Measurements from ENCODE around the gene STK33. TPM values are rescaled to one million over a fixed set of nuclear protein-coding genes. Genes with fewer than 3 reads are reported as not detected.

Gene STK33
- total RNA-seq, 1 experiment from 2014 or later: 5.7 TPM

GRCh38 chr11:8603696-8604077 is 9.7 kb upstream of the STK33 start:
- no peak for DNase-seq (ENCODE audit: low read depth)

GRCh38 chr11:8601376-8602133 is 7.5 kb upstream of the STK33 start:
- no peak for DNase-seq (ENCODE audit: low read depth)

DNA sequence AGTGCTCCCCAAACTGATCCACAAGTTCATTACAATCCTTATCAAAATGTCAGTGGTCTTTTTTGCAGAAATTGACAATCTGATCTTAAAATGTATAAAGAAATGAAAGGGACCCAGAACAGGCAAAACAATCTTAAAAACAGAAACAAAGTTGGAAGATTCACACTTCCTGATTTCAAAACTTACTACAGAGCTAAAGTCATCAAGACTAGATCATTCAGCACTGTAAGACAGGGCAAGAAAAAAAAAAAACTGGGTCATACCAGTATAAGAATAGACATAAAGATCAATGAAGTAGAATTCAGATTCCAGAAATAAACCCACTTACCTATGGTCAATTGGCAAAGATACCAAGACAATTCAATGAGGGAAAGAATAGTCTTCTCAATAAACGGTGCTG is 4.5 kb upstream of the STK33 start:
- DNase-seq (ENCODE audit: low read depth): no peak

- peak; percentile 60 for DNase-seq (ENCODE audit: low read depth)
Measured at GRCh38 chr11:8597182-8597581, 3.2 kb upstream of the STK33 start.

GRCh38 chr11:8596504-8597046 is 2.5 kb upstream of the STK33 start:
- DNase-seq (ENCODE audit: low read depth): no peak

GRCh38 chr11:8593455-8593854 is 573 bp downstream of the STK33 start:
- no peak for DNase-seq (ENCODE audit: low read depth)

- DNase-seq (ENCODE audit: low read depth): no peak
Measured at GRCh38 chr11:8587915-8588314, 6.1 kb downstream of the STK33 start.

GRCh38 chr11:8586805-8587204 is 7.2 kb downstream of the STK33 start:
- peak; percentile 48 for DNase-seq (ENCODE audit: low read depth)

GRCh38 chr11:8586184-8586583 is 7.8 kb downstream of the STK33 start:
- no peak for DNase-seq (ENCODE audit: low read depth)

GRCh38 chr11:8584511-8584910 is 9.5 kb downstream of the STK33 start:
- DNase-seq (ENCODE audit: low read depth): no peak

GRCh38 chr11:8584082-8584481 is 9.9 kb downstream of the STK33 start:
- peak; percentile 42 for DNase-seq (ENCODE audit: low read depth)

DNA sequence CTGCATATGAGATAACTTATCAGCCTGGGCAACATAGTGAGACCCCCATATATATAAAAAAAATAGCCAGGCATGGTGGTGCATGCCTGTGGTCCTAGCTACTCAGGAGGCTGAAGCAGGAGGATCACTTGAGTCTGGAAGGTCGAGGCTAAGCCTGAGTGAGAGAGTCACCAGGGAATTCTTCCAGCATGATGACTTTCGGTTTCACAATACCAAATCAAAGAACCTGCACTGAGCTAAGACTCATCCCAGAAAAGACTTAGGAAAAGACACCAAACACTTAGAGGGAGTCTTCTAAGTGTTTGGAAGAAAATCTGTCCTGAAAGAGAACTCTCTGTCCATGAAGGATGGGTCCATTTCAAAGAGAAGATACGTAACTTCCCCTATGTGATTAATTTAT is 12.7 kb downstream of the STK33 start:
- no peak for DNase-seq (ENCODE audit: low read depth)

GRCh38 chr11:8577791-8578581 is 16.0 kb downstream of the STK33 start:
- peak; percentile 20 for DNase-seq (ENCODE audit: low read depth)

DNA sequence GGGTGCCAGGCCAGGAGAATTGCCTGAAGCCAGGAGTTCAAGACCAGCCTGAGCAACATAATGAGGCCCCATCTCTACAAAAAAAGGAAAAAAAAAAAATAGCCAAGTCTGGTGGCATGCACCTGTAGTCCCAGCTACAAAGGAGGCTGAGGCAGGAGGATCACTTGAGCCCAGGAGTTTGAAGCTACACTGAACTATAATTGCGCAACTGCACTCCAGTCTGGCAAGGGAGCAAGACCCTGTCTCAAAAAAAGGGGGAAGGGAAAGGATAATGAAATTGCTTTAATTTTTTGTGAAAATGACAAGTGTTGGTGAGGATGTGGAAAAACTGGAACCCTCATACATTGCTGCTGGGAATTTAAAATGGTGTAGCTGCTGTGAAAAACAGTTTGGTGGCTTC is 19.2 kb downstream of the STK33 start:
- no peak for DNase-seq (ENCODE audit: low read depth)

- DNase-seq (ENCODE audit: low read depth): no peak
Measured at GRCh38 chr11:8573777-8574176, 20.3 kb downstream of the STK33 start.

- peak; percentile 65 for DNase-seq (ENCODE audit: low read depth)
Measured at GRCh38 chr11:8567602-8568198, 26.3 kb downstream of the STK33 start.

DNA sequence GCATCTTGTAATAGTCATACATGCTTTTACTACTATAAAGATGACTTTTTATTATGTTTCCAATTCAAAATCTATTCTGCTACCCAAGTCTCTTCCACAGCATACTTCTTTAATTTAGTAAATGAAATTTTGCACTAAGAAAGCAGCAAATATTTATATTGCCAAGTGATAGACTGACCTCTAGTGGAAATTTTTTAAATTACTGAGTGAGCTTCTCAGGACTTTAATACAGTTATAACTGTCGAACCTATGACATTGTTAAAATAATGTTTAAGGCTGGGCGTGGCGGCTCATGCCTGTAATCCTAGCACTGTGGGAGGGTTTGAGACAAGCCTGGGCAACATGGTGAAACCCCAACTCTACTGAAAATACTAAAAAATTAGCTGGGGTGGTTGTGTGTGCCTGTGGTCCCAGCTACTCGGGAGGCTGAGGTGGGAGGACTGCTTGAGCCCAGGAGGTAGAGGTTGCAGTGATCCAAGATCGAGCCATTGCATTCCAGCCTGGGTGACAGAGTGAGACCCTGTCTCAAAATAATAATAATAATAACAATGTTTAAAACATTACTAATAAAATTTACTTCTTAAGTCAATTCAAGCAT is 27.3 kb downstream of the STK33 start:
- peak; percentile 60 for DNase-seq (ENCODE audit: low read depth)

DNA sequence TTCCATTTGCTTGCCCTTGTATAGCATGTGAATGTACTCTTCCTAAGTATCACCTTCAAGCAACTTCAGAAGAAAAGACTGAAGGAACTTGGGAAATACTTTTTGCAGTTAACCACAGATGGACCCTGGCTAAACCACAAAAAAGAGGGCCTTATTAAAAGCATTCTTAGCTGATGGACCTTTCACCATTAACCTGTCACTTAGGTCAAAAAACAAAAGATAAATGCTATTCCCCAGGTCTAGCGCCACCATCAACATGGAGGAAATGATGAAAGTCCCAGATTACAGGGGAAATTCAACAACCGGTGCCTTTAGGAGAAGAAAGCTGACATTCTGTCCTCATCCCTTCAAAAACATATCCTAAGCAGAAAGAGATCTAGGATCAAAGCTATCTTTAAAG is 29.5 kb downstream of the STK33 start:
- DNase-seq (ENCODE audit: low read depth): no peak

DNA sequence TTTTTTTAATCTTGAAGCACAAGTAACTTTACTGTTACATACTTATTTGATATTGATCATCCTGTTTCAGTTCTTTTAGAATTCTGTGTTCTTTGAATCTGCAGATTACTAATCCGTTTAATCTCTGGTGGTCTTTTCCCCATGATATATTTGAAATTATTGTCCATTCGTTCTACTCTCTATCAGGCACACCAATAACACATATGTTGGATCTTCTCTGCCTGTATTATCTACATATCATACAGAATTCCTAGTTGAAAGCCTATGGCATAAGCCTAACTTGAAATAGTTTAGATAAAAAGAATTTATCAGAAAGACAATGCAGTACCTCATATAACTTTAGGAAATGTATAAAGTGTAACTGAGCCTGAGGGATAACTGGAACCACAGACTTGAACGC is 32.6 kb downstream of the STK33 start:
- no peak for DNase-seq (ENCODE audit: low read depth)

- DNase-seq (ENCODE audit: low read depth): no peak
Measured at GRCh38 chr11:8558436-8558835, 35.6 kb downstream of the STK33 start.

DNA sequence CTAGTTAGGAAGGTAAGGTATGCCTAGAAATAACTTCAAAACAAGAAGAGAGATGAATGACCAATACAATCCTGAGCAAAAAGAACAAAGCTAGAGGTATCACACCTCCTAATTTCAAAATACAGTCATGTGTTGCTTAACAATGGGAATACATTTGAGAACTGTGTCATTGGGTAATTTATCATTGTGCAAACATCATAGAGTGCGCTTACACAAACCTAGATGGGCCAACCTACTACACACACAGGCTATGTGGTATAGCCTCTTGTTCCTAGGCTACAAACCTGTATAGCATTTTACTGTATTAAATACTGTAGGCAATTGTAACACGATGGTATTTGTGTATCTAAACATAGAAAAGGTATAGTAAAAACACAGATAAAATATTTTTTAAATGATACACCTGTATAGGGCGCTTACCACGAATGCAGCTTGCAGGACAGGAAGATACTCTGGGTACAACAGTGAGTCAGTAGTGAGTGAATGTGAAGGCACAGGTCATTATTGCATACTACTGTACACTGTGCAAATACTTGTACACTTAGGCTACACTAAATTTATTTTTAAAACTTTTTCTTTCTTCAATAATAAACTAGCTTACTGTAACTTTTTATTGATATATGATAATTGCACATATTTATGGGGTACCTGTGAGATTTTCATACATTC is 48.2 kb downstream of the STK33 start:
- DNase-seq (ENCODE audit: low read depth): no peak

DNA sequence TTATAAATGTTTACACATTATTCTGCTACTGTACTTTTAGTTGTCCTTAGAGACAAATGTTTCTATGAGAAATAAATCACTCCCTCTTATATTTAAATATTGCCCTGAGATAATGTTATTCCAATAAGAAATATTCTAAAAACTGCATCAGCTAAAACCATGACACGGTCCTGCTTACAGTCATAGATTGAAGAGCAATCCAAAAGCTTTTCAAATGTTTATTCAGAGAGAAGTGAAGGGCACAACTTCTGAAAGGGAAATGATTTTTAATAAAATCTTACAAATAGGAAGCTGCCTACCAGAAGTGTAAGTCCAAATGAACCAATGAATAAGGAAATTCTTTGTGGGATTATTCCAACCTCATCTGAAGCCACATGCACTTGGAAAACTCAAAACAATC is 49.2 kb downstream of the STK33 start:
- no peak for DNase-seq (ENCODE audit: low read depth)

Measured in M059J (cell line).